ENCODE results near the gene GALNT9. TPM values are rescaled to one million over a fixed set of nuclear protein-coding genes. Genes with fewer than 3 reads are reported as not detected.

GALNT9 gene
- total RNA-seq, 6 donors from 2014 or later: 0.26 TPM; not detected in 5

GRCh38 chr12:132155771-132156572 lies 173.4 kb downstream of the GALNT9 start:
- Histone ChIP-seq H3K36me3 (peaks cover 2 to 33% (median 13%) of the 10 kb centered on the region in 4 donors), H3K9me3 (no peaks in the 10 kb centered on the region), H3K4me3 (no peak overlapping the region), H3K4me1 (peaks cover 0 to 12% (median 6%) of the 10 kb centered on the region in 4 donors), H3K27me3 (no peaks in the 10 kb centered on the region), H3K27ac (no peak overlapping the region)
- 92 to 93% methylated on average over 10 of the region's 10 CpGs for whole genome bisulfite sequencing, 2 donors
- DNase-seq (no peak), ATAC-seq (ENCODE audit: low FRiP score in 2 of 2) (no peak)
- TF ChIP-seq CTCF (IDR thresholded peaks at IDR 0.05): no peak
- no peak for TF ChIP-seq POLR2A (IDR thresholded peaks at IDR 0.05)
- TF ChIP-seq POLR2AphosphoS5 (IDR thresholded peaks at IDR 0.05): no peak
- no peak for TF ChIP-seq EP300 (IDR thresholded peaks at IDR 0.05)

- peak in 1 of 2 donors; percentile 77 for DNase-seq
- H3K4me1 ChIP-seq: peaks cover 0 to 12% (median 6%) of the 10 kb centered on the region in 4 donors
- no peak for TF ChIP-seq POLR2AphosphoS5 (IDR thresholded peaks at IDR 0.05)
- TF ChIP-seq CTCF (IDR thresholded peaks at IDR 0.05): no peak
- TF ChIP-seq POLR2A (IDR thresholded peaks at IDR 0.05): no peak
- TF ChIP-seq EP300 (IDR thresholded peaks at IDR 0.05): no peak
- no peaks in the 10 kb centered on the region for H3K9me3 ChIP-seq
- no peaks in the 10 kb centered on the region for H3K27me3 ChIP-seq
- H3K4me3 ChIP-seq: peak overlapping the region in 1 of 4 donors; percentile 3
- H3K36me3 ChIP-seq: peaks cover 2 to 38% (median 17%) of the 10 kb centered on the region in 4 donors
- WGBS, 2 donors: 86 to 90% methylated on average over 47 to 51 of the region's 51 CpGs
- H3K27ac ChIP-seq: no peak overlapping the region
- ATAC-seq (ENCODE audit: low FRiP score in 2 of 2): no peak
These were observed 174.2 kb downstream of the GALNT9 start for GRCh38 chr12:132154941-132155770.

- DNase-seq (no peak), ATAC-seq (ENCODE audit: low FRiP score in 2 of 2) (peak; percentile 9 to 13)
- Histone ChIP-seq H3K4me3 (peak overlapping the region in 3 of 4 donors; percentile 17 to 37 (median 32)), H3K4me1 (peaks cover 0 to 12% (median 6%) of the 10 kb centered on the region in 4 donors), H3K36me3 (peaks cover 2 to 38% (median 19%) of the 10 kb centered on the region in 4 donors), H3K9me3 (no peaks in the 10 kb centered on the region), H3K27me3 (no peaks in the 10 kb centered on the region), H3K27ac (no peak overlapping the region)
- TF ChIP-seq EP300 (IDR thresholded peaks at IDR 0.05) (no peak), POLR2AphosphoS5 (IDR thresholded peaks at IDR 0.05) (no peak), CTCF (IDR thresholded peaks at IDR 0.05) (no peak), POLR2A (IDR thresholded peaks at IDR 0.05) (no peak)
- 58 to 67% methylated on average over 16 to 21 of the region's 21 CpGs for WGBS, 2 donors
These were observed 175.0 kb downstream of the GALNT9 start for GRCh38 chr12:132154341-132154761.

GRCh38 chr12:132153501-132154340 lies 175.7 kb downstream of the GALNT9 start:
- peak overlapping the region in 3 of 4 donors; percentile 17 to 37 (median 32) for H3K4me3 ChIP-seq
- DNase-seq: peak; percentile 67 to 92

More at GRCh38 chr12:132153501-132154340, 175.7 kb downstream of the GALNT9 start:
- peak; percentile 89 to 93 for ATAC-seq (ENCODE audit: low FRiP score in 2 of 2)
- H3K36me3 ChIP-seq: peaks cover 2 to 38% (median 19%) of the 10 kb centered on the region in 4 donors
- no peak overlapping the region for H3K27ac ChIP-seq
- no peaks in the 10 kb centered on the region for H3K9me3 ChIP-seq
- WGBS, 2 donors: 49 to 50% methylated on average over 19 to 35 of the region's 41 CpGs
- peak; percentile 83 to 95 (median 89) for TF ChIP-seq CTCF (IDR thresholded peaks at IDR 0.05)
- no peak for TF ChIP-seq POLR2A (IDR thresholded peaks at IDR 0.05)
- no peak for TF ChIP-seq EP300 (IDR thresholded peaks at IDR 0.05)
- no peaks in the 10 kb centered on the region for H3K27me3 ChIP-seq
- H3K4me1 ChIP-seq: peaks cover 0 to 12% (median 6%) of the 10 kb centered on the region in 4 donors
